OCI-LY7 (cell line): ENCODE measurements around the gene OR8K5. TPM values are rescaled to one million over a fixed set of nuclear protein-coding genes. Genes with fewer than 3 reads are reported as not detected.

ENCODE experiments used
- Bru-seq: library from RNA; stranded (reverse); fragments of 400-500 nt; gene quantifications from one replicate; lab custom pipeline; 2021; lab: Mats Ljungman, UMichigan
- BruChase-seq, 2 experiments: library from RNA; stranded (reverse); fragments of 400-500 nt; gene quantifications; one replicate each; lab custom pipeline; 2021; lab: Mats Ljungman, UMichigan
- BruUV-seq: library from RNA; stranded (reverse); fragments of 400-500 nt; replicated peaks from 2 replicates; lab custom pipeline; 2021; lab: Mats Ljungman, UMichigan
- CTCF ChIA-PET: fragments of 300-600 bp; sonication (Branson Sonifier 250); formaldehyde crosslinking; loops from one replicate; lab custom pipeline; 2022; ENCODE audit warnings: antibody characterized with exemption; ENCODE audit not compliant: unreplicated experiment; lab: Charles Lee
- POLR2A ChIA-PET: fragments of 300-600 bp; sonication (Branson Sonifier 250); formaldehyde crosslinking; loops from one replicate; lab custom pipeline; 2022; ENCODE audit warnings: antibody characterized with exemption; lab: Charles Lee
- DNase-seq: peaks from one replicate; pipeline ENCODE4 v3.0.0-alpha.2; 2015; ENCODE audit warnings: low spot score
- H2AFZ ChIP-seq: fragments of 200-600 bp; sonication (generic), shearing (Covaris generic); 2 replicates; pipeline ENCODE4 v1.6.1; 2014; ENCODE audit warnings: mild to moderate bottlenecking, antibody characterized with exemption, low read length, moderate library complexity
- H3K27ac ChIP-seq: fragments of 200-600 bp; sonication (generic); 2 replicates; pipeline ENCODE4 v1.5.1; 2014; ENCODE audit warnings: mixed run types, low read depth, mild to moderate bottlenecking, moderate library complexity, low read length, inconsistent platforms; ENCODE audit not compliant: poor library complexity, severe bottlenecking
- H3K36me3 ChIP-seq: fragments of 200-600 bp; sonication (generic); 2 replicates; pipeline ENCODE4 v1.6.1; 2014; ENCODE audit warnings: mild to moderate bottlenecking, antibody characterized with exemption, low read length, moderate library complexity, mixed read lengths; ENCODE audit not compliant: insufficient read depth
- H3K4me1 ChIP-seq: fragments of 200-600 bp; sonication (generic); 2 replicates; pipeline ENCODE4 v1.5.1; 2014; ENCODE audit warnings: mild to moderate bottlenecking, low read length; ENCODE audit not compliant: insufficient read depth, poor library complexity, severe bottlenecking
- H3K4me2 ChIP-seq: fragments of 200-600 bp; sonication (generic); 2 replicates; pipeline ENCODE4 v1.6.1; 2014; ENCODE audit warnings: mild to moderate bottlenecking, low read length
- H3K4me3 ChIP-seq: fragments of 200-600 bp; sonication (generic); 2 replicates; pipeline ENCODE4 v1.5.1; 2014; ENCODE audit warnings: mild to moderate bottlenecking, low read depth, low read length; ENCODE audit not compliant: poor library complexity, severe bottlenecking
- H3K79me2 ChIP-seq: fragments of 200-600 bp; sonication (generic); 2 replicates; pipeline ENCODE4 v1.6.1; 2016; ENCODE audit warnings: low read depth, mild to moderate bottlenecking, low read length, moderate library complexity, mixed read lengths; ENCODE audit not compliant: insufficient read depth
- H3K9me2 ChIP-seq: fragments of 200-600 bp; sonication (generic); 2 replicates; pipeline ENCODE4 v1.6.1; 2016; ENCODE audit warnings: mild to moderate bottlenecking, low read length, mixed read lengths; ENCODE audit not compliant: insufficient read depth
- H3K9me3 ChIP-seq: fragments of 200-600 bp; sonication (generic); 2 replicates; pipeline ENCODE4 v1.6.1; 2014; ENCODE audit warnings: mild to moderate bottlenecking, mixed run types, low read length, mixed read lengths
- H4K20me1 ChIP-seq: fragments of 200-600 bp; sonication (generic); 2 replicates; pipeline ENCODE4 v1.6.1; 2014; ENCODE audit warnings: mild to moderate bottlenecking, antibody characterized with exemption, low read length, moderate library complexity, mixed read lengths; ENCODE audit not compliant: insufficient read depth
- CTCF ChIP-seq: fragments of 200-600 bp; sonication (generic); conservative IDR thresholded peaks from 2 replicates; pipeline ENCODE4 v1.5.1; 2014; ENCODE audit warnings: mild to moderate bottlenecking, antibody characterized with exemption, low read length, moderate library complexity, mixed read lengths
- EZH2phosphoT487 ChIP-seq: fragments of 200-600 bp; sonication (generic); IDR thresholded peaks from 2 replicates; pipeline ENCODE4 v1.6.1; 2018; ENCODE audit warnings: low read depth, borderline replicate concordance, mild to moderate bottlenecking, mixed run types, antibody characterized with exemption, low read length, moderate library complexity, mixed read lengths
- intact Hi-C: fragments of 100-400 bp; cut with micrococcal nuclease; formaldehyde crosslinking; loops from one replicate; pipeline ENCODE4 v1.10.0; 2022; ENCODE audit not compliant: unreplicated experiment
- long read RNA-seq: library from polyadenylated mRNA; stranded (forward); transcript quantifications from one replicate; pipeline ENCODE4 v2.0.0, GENCODE V29; 2022
- total RNA-seq, 2 experiments: library from RNA; depleted of rRNA in 1 of 2; stranded (reverse); fragments of >200 nt in 1 of 2; shearing (Covaris generic) in 1 of 2; gene quantifications; 2 replicates each; pipeline ENCODE4 v1.2.3, GENCODE V29; 2014 to 2022

The OR8K5 gene
- total RNA-seq (2014; rRNA removed; shearing (Covaris generic)) = not detected in 2 replicates
- not detected in 2 replicates for total RNA-seq (2022)
- not detected for Bru-seq, nascent RNA
- BruChase-seq, experiment 1, labeled RNA remaining after a 6-hour chase = not detected
- BruChase-seq, experiment 2, labeled RNA remaining after a 2-hour chase = not detected
- long read RNA-seq = 0 reads

GRCh38 chr11:56160217-56160616 is at the start of gene OR8K5:
OR8K5 (minus strand) TSS chr11:56160317; CDS start chr11:56160317, 0 bp downstream.
- BruUV-seq = no TSS peak
- no peak within 1 kb of the TSS for H3K4me3 ChIP-seq
- POLR2A ChIA-PET = no interaction called here
- no peak within 1 kb of the TSS for H3K27ac ChIP-seq
- H3K79me2 ChIP-seq = no peaks in the 10 kb centered on the region
- H4K20me1 ChIP-seq = no peaks in the 10 kb centered on the region
- no peaks in the 10 kb centered on the region for H3K9me3 ChIP-seq
- CTCF ChIA-PET = no interaction called here
- no peak within 1 kb of the TSS for H3K4me2 ChIP-seq
- H3K4me1 ChIP-seq = no peaks in the 10 kb centered on the region
- intact Hi-C loops = no loop called here
- no peak for DNase-seq
- no peak for TF ChIP-seq EZH2phosphoT487
- no peak for TF ChIP-seq CTCF
- no peak within 1 kb of the TSS for H2AFZ ChIP-seq
- no peaks in the 10 kb centered on the region for H3K9me2 ChIP-seq
- H3K36me3 ChIP-seq = no peaks in the 10 kb centered on the region

GRCh38 chr11:56207790-56208189 is 47.7 kb upstream of the OR8K5 start:
- DNase-seq = no peak
- ChIA-PET POLR2A (no interaction called here), CTCF (no interaction called here)
- no peaks in the 10 kb centered on the region for H3K79me2 ChIP-seq
- intact Hi-C loops = no loop called here
- no peaks in the 10 kb centered on the region for H3K9me3 ChIP-seq
- no peak overlapping the region for H3K4me2 ChIP-seq
- H2AFZ ChIP-seq = no peak overlapping the region
- H3K36me3 ChIP-seq = no peaks in the 10 kb centered on the region
- H3K27ac ChIP-seq = no peak overlapping the region
- no peaks in the 10 kb centered on the region for H3K4me1 ChIP-seq
- H3K4me3 ChIP-seq = no peak overlapping the region
- TF ChIP-seq EZH2phosphoT487 (no peak), CTCF (no peak)
- H4K20me1 ChIP-seq = no peaks in the 10 kb centered on the region
- no peaks in the 10 kb centered on the region for H3K9me2 ChIP-seq
- no TSS peak for BruUV-seq

DNA sequence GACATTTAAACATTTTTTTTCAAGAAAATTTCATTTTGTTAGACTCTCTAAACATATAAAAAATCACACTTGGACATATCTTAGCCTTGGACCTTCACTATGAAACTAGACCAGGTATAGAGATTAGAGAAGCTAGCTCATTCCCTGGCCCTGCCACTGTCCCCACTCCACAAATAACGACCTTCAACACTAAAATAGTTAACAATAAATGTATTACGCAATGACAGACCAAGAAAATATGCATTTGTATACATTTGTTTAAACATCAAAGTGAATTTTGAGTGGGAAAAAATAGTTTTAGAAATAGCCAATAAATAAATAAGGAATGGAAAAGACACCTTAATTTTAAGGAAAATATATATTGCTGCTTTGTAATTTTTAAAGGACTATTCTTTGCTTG is 37.2 kb upstream of the OR8K5 start:
- no peaks in the 10 kb centered on the region for H3K79me2 ChIP-seq
- no peak overlapping the region for H3K27ac ChIP-seq
- H4K20me1 ChIP-seq = no peaks in the 10 kb centered on the region
- H3K9me2 ChIP-seq = no peaks in the 10 kb centered on the region
- no peaks in the 10 kb centered on the region for H3K36me3 ChIP-seq
- H3K9me3 ChIP-seq = no peaks in the 10 kb centered on the region; the same call in 1 of the 2 replicates
- CTCF ChIA-PET = no interaction called here
- no peak for TF ChIP-seq EZH2phosphoT487
- TF ChIP-seq CTCF = no peak
- no peak for DNase-seq
- BruUV-seq = no TSS peak
- no peak overlapping the region for H3K4me3 ChIP-seq
- POLR2A ChIA-PET = no interaction called here
- intact Hi-C loops = no loop called here
- no peak overlapping the region for H2AFZ ChIP-seq
- H3K4me1 ChIP-seq = no peaks in the 10 kb centered on the region
- H3K4me2 ChIP-seq = no peak overlapping the region
